GM10248 (cell line): ENCODE measurements around the gene KRTAP12-2.

Source experiments
- CTCF ChIA-PET: fragments of 300-600 bp; sonication (Branson Sonifier 250); formaldehyde crosslinking; extraction: SDS; loops from one replicate; lab custom pipeline; 2021; ENCODE audit warnings: antibody characterized with exemption; lab: Yijun Ruan, JAX
- POLR2A ChIA-PET: fragments of 350-650 bp; sonication (Branson Sonifier 250); formaldehyde crosslinking; extraction: SDS; loops from one replicate; lab custom pipeline; 2020; ENCODE audit warnings: antibody characterized with exemption; lab: Yijun Ruan, JAX
- DNase-seq: peaks from one replicate; pipeline ENCODE4 v3.0.0; 2012; ENCODE audit errors: extremely low spot score
- CTCF ChIP-seq: IDR thresholded peaks from 2 replicates; pipeline ENCODE4 v1.5.1; 2012; ENCODE audit warnings: mild to moderate bottlenecking, low read depth; ENCODE audit errors: extremely low read depth, missing control alignments, control extremely low read depth

Gene KRTAP12-2

GRCh38 chr21:44711327-44712202, 44.8 kb upstream of the KRTAP12-2 start, which contains the start of gene TSPEAR:
TSS of gene TSPEAR (minus strand) at chr21:44711572. CDS start at chr21:44711514, 58 bp downstream.
- CTCF ChIA-PET = no interaction called here
- DNase-seq = no peak

GRCh38 chr21:44710756-44711326, 44.1 kb upstream of the KRTAP12-2 start:
- DNase-seq = no peak
- POLR2A ChIA-PET = no interaction called here
- CTCF ChIA-PET = interaction anchor here (1.3 kb wide), 1 partner anchor 25 kb away, joined by 4 read pairs; no protein-coding TSS in a partner anchor
- no peak for TF ChIP-seq CTCF

More at GRCh38 chr21:44711327-44712202, 44.8 kb upstream of the KRTAP12-2 start, which contains the start of gene TSPEAR:
- no peak for TF ChIP-seq CTCF
- POLR2A ChIA-PET = no interaction called here

DNA sequence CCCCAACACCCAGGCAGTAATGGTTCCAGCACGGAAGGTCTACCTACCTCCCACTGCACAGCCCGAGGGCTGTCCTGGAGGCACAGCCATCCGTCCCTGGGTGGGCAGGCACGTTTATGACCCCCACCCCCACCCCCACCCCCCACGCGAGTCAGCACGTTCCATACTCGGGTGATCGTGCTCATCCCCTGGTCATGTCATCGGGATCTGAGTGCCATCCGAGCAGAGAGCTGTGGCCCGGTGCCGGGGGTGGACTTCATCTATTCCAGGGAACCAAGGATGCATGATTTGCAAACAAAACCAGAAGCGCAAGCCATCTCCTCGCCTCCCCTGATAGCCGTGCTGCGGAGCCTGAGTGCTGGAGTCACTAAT, 43.6 kb upstream of the KRTAP12-2 start:
- no peak for DNase-seq
- no peak for TF ChIP-seq CTCF
- ChIA-PET POLR2A (no interaction called here), CTCF (interaction anchor here (1.3 kb wide), 1 partner anchor 24 kb away, joined by 4 read pairs; no protein-coding TSS in a partner anchor)

GRCh38 chr21:44709426-44710293, 42.9 kb upstream of the KRTAP12-2 start:
- POLR2A ChIA-PET = no interaction called here
- CTCF ChIA-PET = interaction anchor here (1.3 kb wide), 1 partner anchor 23 kb away, joined by 4 read pairs; no protein-coding TSS in a partner anchor
- no peak for DNase-seq
- TF ChIP-seq CTCF = no peak

DNA sequence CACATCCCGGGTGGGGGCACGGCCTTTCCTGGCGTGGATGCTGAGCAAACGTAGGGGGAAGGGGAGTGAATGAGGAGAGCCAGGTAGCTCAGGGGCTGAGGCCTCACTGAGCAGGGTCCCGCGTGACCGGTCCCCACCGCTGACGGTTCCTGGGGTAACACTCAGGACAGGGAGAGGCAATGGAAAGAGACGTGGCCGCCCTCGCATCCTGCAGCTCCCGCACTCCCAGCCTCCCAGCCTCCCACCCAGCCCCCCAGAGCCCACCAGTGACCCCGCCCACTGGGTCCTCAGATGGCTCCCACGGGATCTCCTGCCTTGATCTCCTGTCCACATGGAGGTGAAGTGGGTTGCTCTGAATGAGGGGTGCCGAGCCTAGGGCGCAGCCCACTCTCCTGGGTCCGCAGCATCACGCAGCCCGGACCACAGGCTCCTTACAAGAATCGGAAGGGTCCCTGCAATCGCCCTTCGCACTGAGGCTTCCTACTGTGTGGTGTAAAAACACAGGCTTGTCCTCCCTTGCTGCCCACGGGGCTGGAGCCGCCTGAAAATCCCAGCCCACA, 42.2 kb upstream of the KRTAP12-2 start:
- DNase-seq = no peak
- no peak for TF ChIP-seq CTCF
- CTCF ChIA-PET = no interaction called here
- POLR2A ChIA-PET = no interaction called here
